Sigmoid colon (tissue), 4 donors: ENCODE measurements around the gene SPPL3.

ENCODE experiments used
- CTCF ChIP-seq, 4 experiments: fragments of 450-650 bp in 3 of 4; fragments of 200-600 bp in 1 of 4; IDR thresholded peaks; one replicate each; pipeline ENCODE4 v1.5.1; 2016 to 2019; ENCODE audit warnings: antibody characterized with exemption in 4 of 4, mild to moderate bottlenecking in 3 of 4, moderate library complexity in 2 of 4
- POLR2A ChIP-seq, 2 donors: fragments of 450-650 bp; IDR thresholded peaks; one replicate each; pipeline ENCODE4 v1.6.1; 2016; ENCODE audit warnings: antibody characterized with exemption in 2 of 2, mild to moderate bottlenecking in 2 of 2, moderate library complexity in 2 of 2
- POLR2AphosphoS5 ChIP-seq, 4 donors: sonication (generic); formaldehyde crosslinking; IDR thresholded peaks; one replicate each; pipeline ENCODE4 v1.6.1; 2017; ENCODE audit warnings: antibody characterized with exemption in 4 of 4

- TF ChIP-seq POLR2AphosphoS5 (IDR thresholded peaks at IDR 0.05) (no peak), CTCF (IDR thresholded peaks at IDR 0.05) (no peak), POLR2A (IDR thresholded peaks at IDR 0.05) (no peak)
Measured at GRCh38 chr12:120909633-120910298, 5.6 kb upstream of the SPPL3 start.
